NCI-H2107 (cell line): ENCODE measurements around the gene MKNK2.

Source experiments
- DNase-seq: peaks from one replicate; lab custom pipeline; 2025; lab: John Stamatoyannopoulos, UW

The MKNK2 gene

DNA sequence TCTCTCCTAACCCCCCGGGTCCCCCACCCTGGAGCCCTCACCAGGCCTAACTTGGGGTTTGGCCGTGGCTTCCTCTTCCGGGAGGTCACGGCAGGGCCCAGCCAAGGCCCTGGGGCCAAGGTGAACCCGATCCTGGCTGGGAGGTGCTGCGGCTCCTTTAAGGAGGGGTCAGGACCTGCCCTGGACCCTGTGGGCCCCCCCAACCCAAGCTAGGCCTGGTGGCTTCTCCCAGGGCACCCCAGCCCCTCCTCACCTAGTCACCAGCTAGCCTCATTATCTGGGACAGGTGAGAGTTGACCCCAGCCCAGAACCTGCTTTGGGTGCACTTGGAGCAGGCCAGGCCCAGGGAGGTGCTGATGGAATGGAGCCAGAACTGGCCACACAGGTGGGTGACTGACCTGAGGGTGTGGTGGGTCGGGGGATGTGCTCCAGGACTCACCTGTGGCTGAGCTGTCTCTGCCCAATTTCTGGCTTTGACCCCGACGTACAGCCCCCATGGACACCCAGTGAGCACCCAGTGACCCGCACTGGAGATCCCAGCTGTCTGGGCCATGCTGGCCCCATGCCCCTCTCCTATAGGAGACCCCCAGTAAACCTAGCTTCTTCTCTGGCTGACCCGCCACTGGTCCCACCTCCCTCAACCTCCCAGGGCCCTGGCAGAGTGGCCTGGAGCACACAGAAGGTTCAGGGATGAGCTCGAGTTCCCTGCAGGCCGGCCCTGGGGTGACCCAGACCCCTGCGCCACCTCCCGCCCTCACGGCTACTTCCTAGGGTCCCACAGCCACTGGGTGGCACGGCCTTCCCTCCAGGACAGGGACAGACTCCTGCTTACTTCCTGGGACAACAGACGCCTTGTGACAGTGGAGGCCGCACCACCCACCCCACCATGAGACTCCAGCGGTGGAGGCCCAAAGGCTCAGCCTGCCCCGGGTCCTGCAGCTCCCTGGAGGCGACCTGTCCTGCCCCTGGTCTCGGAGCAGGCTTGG is 6.7 kb upstream of the MKNK2 start:
- DNase-seq, result no peak

GRCh38 chr19:2056837-2057192 is 5.8 kb upstream of the MKNK2 start:
- no peak for DNase-seq

DNA sequence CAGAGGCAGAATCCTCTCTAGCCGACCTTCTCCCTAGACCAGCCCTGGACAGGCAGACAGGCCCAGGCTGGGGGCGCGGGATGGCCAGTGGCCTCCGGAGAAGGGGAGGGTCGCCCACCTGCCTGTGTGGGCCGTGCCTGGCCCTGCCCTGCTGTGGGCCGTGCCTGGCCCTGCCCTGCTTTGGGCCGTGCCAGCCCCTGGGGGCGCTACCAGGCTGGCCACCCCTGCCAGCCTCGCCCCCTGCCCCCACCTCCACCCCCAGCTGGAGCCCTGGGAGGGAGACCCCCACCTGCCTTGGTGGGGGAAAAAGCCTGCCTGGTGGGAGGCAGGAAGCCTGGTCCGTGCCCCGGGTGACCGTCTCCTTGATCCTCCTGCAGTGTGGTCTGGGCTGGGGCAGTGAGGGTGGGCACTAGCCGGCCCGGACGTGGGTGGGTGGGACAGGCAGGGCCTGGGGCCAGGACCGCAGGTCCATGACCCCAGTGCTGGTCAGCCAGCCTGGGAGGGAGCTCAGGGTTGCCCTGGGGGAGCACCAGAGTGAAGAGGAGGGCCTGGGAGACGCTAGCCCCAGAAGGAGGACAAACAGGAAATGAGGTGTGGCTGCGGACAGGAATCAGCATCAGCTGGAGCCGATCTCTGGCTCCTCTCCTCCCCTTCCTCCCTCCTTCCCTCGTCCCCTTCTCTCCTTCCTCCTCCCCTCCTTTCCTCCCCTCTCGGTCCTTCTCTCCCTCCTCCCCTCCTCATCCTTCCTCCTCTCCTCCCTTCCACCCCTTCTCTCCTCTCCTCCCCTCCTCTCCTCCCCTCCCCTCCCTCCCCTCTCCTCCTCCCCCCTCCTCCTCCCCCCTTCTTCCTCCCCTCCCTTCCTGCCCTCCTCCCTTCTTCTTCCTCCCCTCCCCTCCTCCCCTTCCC is 5.1 kb upstream of the MKNK2 start:
- no peak for DNase-seq

DNA sequence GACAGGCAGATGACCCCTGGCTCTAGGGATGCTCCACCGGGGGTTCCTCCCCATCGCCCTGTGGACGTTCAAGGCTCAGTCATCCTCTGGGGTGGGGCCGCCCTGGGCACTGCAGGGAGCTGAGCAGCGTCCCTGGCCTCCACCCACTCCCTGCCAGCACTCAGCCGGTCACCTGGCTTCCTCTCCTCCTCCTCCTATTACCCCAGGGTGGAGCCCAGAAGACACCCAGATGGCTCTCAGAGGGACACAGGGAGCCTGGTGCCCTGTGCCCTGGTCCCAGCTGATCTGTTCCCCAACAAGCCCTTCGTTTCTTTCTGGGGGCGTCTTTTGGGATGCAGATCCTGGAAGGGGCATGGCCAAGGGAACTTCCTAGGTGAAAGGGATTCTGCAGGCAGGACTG is 3.7 kb upstream of the MKNK2 start:
- DNase-seq, result no peak

GRCh38 chr19:2053601-2054389 is 2.8 kb upstream of the MKNK2 start:
- no peak for DNase-seq

DNA sequence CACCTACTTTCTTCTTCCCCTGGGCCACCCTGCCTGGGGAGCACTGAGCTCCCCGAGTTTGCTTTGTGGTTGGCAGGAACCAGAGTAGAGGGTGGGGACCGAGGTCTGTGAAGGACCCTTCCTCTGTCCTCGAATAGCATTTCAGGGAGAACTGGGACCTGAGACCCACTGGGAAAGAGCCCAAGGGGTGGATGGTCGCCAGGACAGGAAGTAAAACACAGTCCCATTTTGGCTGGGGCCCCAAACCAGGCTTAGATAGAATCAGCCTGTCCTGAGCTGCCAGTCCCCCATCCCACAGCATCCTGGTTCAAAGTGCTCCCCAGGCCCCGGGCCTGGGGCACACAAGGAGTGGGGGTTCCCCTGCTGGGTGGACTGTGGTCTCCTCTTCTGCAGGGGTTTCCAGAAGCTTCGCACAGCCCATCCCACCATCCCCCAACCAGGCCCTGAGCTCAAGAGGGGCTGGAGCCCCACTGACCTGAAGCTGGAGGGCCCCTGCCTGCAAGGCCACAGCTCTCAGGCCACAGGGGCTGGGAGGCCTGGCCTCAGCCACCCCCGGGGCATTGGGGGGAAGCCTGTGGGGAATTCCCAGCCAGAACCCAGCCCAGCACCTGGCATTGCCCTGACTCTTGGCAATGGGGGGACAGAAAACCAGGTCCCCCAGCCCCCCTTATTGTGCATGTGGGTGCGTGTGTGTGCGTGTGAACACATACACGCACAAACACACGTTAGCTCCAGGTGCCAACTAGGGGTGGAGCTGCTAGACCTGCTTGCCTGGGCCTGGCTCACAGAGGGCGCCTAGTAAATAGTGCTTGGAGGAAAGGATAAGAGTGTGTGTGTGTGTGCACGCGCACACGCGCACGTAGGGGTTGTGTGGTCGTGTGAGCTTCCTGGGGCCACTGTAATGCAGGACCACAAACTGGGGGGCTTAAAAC is 995 bp upstream of the MKNK2 start:
- DNase-seq, result no peak

GRCh38 chr19:2050349-2050990 is 574 bp downstream of the MKNK2 start:
- no peak for DNase-seq

DNA sequence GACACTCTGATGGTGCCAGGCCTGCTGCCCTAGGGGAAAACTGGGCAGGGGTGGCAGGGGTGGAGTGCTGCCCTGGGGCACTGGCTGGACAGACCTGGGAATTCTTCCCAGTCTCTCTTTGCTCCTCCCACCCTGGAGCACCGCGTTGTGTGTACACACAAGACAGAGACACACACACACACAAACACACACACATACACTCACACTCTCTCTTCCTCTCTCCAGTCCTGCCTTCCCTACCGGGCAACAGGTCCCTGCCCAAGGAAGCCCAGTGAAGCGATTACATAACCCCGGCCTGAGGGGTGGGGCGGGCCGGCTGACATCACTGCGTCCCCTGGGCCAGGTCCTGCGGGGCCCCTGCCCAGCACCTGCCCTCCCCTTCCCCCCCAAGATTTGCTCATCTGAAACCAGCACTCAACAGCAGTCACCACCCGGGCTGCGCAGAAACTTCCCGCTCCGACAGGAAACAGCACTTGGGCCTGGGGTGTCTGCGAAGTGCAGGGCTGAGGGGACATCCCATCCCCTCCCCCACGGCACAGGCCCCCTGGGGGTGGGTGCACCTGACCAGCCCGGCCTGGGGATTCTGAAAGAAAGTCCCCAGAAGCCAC is 1.2 kb downstream of the MKNK2 start:
- no peak for DNase-seq

- DNase-seq, result no peak
Measured at GRCh38 chr19:2048959-2049740, 1.9 kb downstream of the MKNK2 start.

DNA sequence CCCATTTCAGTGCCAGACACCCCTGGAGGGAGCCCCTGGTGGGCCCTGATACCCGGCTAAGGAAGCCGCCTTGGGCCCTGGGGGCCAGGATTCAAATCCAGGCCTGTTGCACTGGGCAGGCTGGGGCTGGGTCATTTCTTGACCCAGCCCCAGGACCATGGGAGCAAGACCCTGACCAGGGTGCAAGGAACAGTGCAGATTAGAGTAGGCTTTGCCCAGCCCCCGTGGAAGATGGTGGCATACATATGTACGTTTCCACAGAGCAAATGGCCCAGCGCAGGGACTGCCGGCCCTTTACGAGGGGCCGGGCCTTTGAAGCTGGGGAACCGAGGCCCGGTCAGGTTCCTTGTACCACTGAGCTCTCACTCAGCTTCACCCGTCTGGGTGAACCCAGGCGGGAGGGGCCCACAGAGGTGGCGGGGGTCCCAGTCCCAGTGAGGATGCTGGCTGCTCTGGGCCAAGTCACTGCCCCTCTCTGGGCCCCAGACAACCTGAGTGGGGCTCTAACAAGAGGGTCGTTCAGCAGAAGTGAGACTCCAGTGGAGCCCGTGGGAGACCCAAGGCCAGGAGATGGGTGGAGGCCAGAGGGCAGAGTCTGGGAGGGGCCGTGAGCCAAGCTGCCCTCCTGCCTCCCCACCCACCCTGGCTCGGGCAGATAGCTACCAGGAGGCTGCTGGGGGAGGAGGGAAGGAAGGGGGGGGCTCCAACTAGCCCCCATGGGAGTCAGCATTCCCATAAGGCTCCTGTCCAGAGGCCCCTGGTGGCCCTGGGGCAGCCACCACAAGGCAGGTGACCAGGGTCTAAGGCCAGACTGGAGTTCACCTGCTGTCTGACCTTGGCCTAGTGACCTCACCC is 2.7 kb downstream of the MKNK2 start:
- no peak for DNase-seq

GRCh38 chr19:2047449-2048103 is 3.5 kb downstream of the MKNK2 start:
- no peak for DNase-seq

GRCh38 chr19:2047076-2047448 is 4.0 kb downstream of the MKNK2 start:
- no peak for DNase-seq

- no peak for DNase-seq
Measured at GRCh38 chr19:2046046-2046907, 4.8 kb downstream of the MKNK2 start.

DNA sequence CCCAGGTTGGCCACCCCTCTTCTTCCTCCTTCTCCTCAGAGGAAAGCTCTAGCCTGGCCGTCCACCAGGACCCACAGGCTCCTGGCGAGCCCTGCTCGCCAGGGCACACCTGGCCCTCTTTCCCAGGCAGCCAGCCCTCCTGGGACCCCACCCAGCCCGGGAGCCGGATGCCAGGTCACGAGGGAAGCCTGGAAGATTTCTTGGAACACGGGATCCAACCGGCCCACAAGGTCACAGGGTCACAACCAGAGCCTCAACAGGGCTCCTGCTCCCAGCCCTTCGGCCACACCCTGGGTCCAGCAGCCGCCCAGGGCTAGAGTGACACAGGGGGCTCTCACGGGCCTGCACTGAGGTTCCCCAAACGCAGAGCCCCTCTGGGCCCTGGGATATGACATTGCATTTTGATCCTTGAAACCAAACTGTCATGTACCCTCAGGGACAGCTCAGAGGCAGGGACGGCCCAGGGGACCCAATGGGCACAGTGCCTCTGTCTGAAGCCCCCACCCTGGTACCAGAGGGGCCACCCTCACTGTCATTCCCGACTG is 5.5 kb downstream of the MKNK2 start:
- DNase-seq, result no peak

DNA sequence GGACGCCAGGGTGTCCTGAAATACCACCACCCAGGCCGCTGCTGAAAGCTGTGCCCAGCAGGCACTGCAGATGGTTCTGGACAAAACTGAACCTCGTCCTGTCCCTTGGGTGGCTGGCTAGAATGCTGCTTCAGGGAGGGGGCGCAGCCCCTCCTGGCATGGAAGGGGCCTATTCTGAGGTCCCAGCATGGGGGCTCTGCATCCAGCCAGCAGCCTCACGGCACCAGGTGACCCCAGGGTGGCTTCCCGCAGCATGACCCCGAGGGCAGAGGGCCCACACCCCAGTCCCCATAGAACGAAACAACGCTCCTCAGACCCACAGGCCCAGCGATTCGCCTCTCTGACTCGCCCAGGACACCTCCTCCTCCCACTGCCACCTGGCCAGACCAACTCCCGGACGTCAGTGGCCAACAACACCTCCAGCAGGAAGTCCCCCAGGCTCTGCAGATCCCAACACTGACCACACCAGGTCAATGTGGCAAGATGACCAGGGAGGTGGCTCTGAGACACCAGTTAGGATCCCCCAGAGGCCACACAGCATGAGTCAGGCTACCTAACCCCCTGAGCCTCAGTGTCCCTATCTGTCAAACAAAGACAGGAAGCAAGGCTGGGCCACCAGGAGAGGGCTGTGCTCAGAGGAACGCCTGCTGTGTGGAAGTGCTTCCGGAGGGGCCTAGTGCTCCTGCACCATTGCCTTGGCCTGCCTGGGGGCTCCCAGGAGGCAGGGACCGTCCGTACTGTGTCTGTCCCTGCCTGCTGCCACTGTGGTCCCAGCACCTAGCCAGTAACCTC is 6.1 kb downstream of the MKNK2 start:
- DNase-seq, result no peak
